GM21515 (cell line): ENCODE results near the gene KRTAP9-4.
"Not testable (repeated sequence)": the region's sequence is repeated elsewhere in the genome, so short reads cannot be mapped to it uniquely, and the experiment has no call there.

ENCODE experiments used
- ATAC-seq: cut with Tn5 transposase; IDR thresholded peaks from one replicate; pipeline ENCODE4 v1.9.1; 2021; ENCODE audit not compliant: unreplicated experiment

KRTAP9-4 gene

GRCh38 chr17:41264599-41264998, 15.1 kb downstream of the KRTAP9-4 start:
- ATAC-seq: no peak

GRCh38 chr17:41265078-41265477, 15.6 kb downstream of the KRTAP9-4 start, which contains the start of gene KRTAP9-6:
KRTAP9-6 (plus strand) TSS chr17:41265378; CDS start chr17:41265378, 0 bp downstream.
- ATAC-seq: no peak

- no peak for ATAC-seq
Observed at GRCh38 chr17:41267711-41268110, 18.2 kb downstream of the KRTAP9-4 start.

- not testable (repeated sequence) for ATAC-seq
Observed at GRCh38 chr17:41271323-41271722, 21.8 kb downstream of the KRTAP9-4 start.

- no peak for ATAC-seq
Observed at GRCh38 chr17:41271858-41272257, 22.4 kb downstream of the KRTAP9-4 start.

- ATAC-seq: not testable (repeated sequence)
Observed at GRCh38 chr17:41275648-41276190, 26.2 kb downstream of the KRTAP9-4 start, which contains the start of gene KRTAP9-7. KRTAP9-7 (plus strand) TSS chr17:41275698; CDS start chr17:41275698, 0 bp downstream.

GRCh38 chr17:41278176-41278955, 28.9 kb downstream of the KRTAP9-4 start:
- no peak for ATAC-seq

GRCh38 chr17:41284043-41284442, 34.6 kb downstream of the KRTAP9-4 start:
- ATAC-seq: no peak

GRCh38 chr17:41284546-41284945, 35.1 kb downstream of the KRTAP9-4 start:
- ATAC-seq: no peak

- no peak for ATAC-seq
Observed at GRCh38 chr17:41287050-41287449, 37.6 kb downstream of the KRTAP9-4 start.

GRCh38 chr17:41294016-41294415, 44.5 kb downstream of the KRTAP9-4 start:
- ATAC-seq: no peak

GRCh38 chr17:41296846-41297245, 47.4 kb downstream of the KRTAP9-4 start:
- ATAC-seq: no peak

GRCh38 chr17:41298458-41299135, 49.1 kb downstream of the KRTAP9-4 start:
- no peak for ATAC-seq
